SK-N-SH (cell line): ENCODE data around the gene GPR6.

ENCODE experiments used
- CTCF ChIP-seq: fragments of 200-600 bp; sonication (generic); IDR thresholded peaks from 2 replicates; pipeline ENCODE4 v1.6.1; 2017; ENCODE audit warnings: antibody characterized with exemption, mild to moderate bottlenecking, moderate library complexity
- EZH2phosphoT487 ChIP-seq: fragments of 200-600 bp; sonication (generic); IDR thresholded peaks from 2 replicates; pipeline ENCODE4 v1.6.1; 2017; ENCODE audit warnings: low read depth, mixed run types, mild to moderate bottlenecking, antibody characterized with exemption, moderate library complexity, borderline replicate concordance
- POLR2AphosphoS5 ChIP-seq: IDR thresholded peaks from 2 replicates; pipeline ENCODE4 v1.6.1; 2012; ENCODE audit warnings: low read depth, low read length
- TF ChIP-seq, protein P1 (sequence below): IDR thresholded peaks from 2 replicates; pipeline ENCODE4 v1.4.0; 2012; ENCODE audit warnings: low read depth
- TF ChIP-seq, protein P2 (sequence below): IDR thresholded peaks from 2 replicates; pipeline ENCODE4 v1.6.1; 2012; ENCODE audit warnings: mild to moderate bottlenecking, low read depth, low read length, moderate library complexity

- TF ChIP-seq CTCF = no peak
- TF ChIP-seq, protein P1, sequence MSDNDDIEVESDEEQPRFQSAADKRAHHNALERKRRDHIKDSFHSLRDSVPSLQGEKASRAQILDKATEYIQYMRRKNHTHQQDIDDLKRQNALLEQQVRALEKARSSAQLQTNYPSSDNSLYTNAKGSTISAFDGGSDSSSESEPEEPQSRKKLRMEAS = no peak
- no peak for TF ChIP-seq EZH2phosphoT487
- TF ChIP-seq, protein P2, sequence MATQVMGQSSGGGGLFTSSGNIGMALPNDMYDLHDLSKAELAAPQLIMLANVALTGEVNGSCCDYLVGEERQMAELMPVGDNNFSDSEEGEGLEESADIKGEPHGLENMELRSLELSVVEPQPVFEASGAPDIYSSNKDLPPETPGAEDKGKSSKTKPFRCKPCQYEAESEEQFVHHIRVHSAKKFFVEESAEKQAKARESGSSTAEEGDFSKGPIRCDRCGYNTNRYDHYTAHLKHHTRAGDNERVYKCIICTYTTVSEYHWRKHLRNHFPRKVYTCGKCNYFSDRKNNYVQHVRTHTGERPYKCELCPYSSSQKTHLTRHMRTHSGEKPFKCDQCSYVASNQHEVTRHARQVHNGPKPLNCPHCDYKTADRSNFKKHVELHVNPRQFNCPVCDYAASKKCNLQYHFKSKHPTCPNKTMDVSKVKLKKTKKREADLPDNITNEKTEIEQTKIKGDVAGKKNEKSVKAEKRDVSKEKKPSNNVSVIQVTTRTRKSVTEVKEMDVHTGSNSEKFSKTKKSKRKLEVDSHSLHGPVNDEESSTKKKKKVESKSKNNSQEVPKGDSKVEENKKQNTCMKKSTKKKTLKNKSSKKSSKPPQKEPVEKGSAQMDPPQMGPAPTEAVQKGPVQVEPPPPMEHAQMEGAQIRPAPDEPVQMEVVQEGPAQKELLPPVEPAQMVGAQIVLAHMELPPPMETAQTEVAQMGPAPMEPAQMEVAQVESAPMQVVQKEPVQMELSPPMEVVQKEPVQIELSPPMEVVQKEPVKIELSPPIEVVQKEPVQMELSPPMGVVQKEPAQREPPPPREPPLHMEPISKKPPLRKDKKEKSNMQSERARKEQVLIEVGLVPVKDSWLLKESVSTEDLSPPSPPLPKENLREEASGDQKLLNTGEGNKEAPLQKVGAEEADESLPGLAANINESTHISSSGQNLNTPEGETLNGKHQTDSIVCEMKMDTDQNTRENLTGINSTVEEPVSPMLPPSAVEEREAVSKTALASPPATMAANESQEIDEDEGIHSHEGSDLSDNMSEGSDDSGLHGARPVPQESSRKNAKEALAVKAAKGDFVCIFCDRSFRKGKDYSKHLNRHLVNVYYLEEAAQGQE = no peak
- no peak for TF ChIP-seq POLR2AphosphoS5
These were observed 11.8 kb upstream of the GPR6 start for GRCh38 chr6:109966299-109966698.
